SK-N-SH treated with all-trans-retinoic acid at 6 μM for 48 hours (cell line): ENCODE data around the gene ZNF783.
A peak's percentile ranks its signal among the peaks of the same experiment; 100 is the strongest.

Source experiments
- ATAC-seq: fragments of 200-7000 bp; cut with Tn5 transposase; 3 replicates; pipeline ENCODE4 v1.9.1; 2020; ENCODE audit warnings: mild to moderate bottlenecking, moderate library complexity
- ARNTL ChIP-seq: fragments of 450-650 bp; formaldehyde crosslinking; IDR thresholded peaks from 2 replicates; pipeline ENCODE4 v1.5.0; 2020; ENCODE audit warnings: low read depth, mild to moderate bottlenecking, moderate library complexity, borderline replicate concordance
- BACH2 ChIP-seq: fragments of 250-450 bp; sonication (Bioruptor Pico); IDR thresholded peaks from 2 replicates; pipeline ENCODE4 v1.9.0; 2021; ENCODE audit warnings: mild to moderate bottlenecking, borderline replicate concordance
- CREB5 ChIP-seq: fragments of 250-450 bp; sonication (Bioruptor Pico); IDR thresholded peaks from 2 replicates; pipeline ENCODE4 v1.5.1; 2020; ENCODE audit warnings: low read depth, mild to moderate bottlenecking, moderate library complexity
- CSDC2 ChIP-seq: fragments of 250-450 bp; sonication (Bioruptor Pico); IDR thresholded peaks from 2 replicates; pipeline ENCODE4 v1.5.0; 2020; ENCODE audit warnings: mild to moderate bottlenecking, moderate library complexity
- CSRNP3 ChIP-seq: fragments of 250-450 bp; sonication (Bioruptor Pico); IDR thresholded peaks from 2 replicates; pipeline ENCODE4 v1.5.1; 2021; ENCODE audit warnings: mild to moderate bottlenecking, moderate library complexity
- ESRRG ChIP-seq: fragments of 250-450 bp; sonication (Bioruptor Pico); IDR thresholded peaks from 2 replicates; pipeline ENCODE4 v1.6.1; 2021; ENCODE audit warnings: mild to moderate bottlenecking
- GLIS3 ChIP-seq: fragments of 250-450 bp; sonication (Bioruptor Pico); IDR thresholded peaks from 2 replicates; pipeline ENCODE4 v1.5.0; 2020; ENCODE audit warnings: mild to moderate bottlenecking, moderate library complexity
- ISL1 ChIP-seq: fragments of 250-450 bp; sonication (Bioruptor Pico); IDR thresholded peaks from 2 replicates; pipeline ENCODE4 v2.1.2; 2022; ENCODE audit warnings: mild to moderate bottlenecking, moderate library complexity
- OSR1 ChIP-seq: fragments of 250-450 bp; sonication (Bioruptor Pico); IDR thresholded peaks from 2 replicates; pipeline ENCODE4 v1.8.0; 2022; ENCODE audit warnings: moderate library complexity, mild to moderate bottlenecking, inconsistent platforms
- PATZ1 ChIP-seq: fragments of 250-450 bp; sonication (Bioruptor Pico); IDR thresholded peaks from 2 replicates; pipeline ENCODE4 v1.8.0; 2020; ENCODE audit warnings: mild to moderate bottlenecking, moderate library complexity, borderline replicate concordance
- POU6F1 ChIP-seq: fragments of 250-450 bp; sonication (Bioruptor Pico); IDR thresholded peaks from 2 replicates; pipeline ENCODE4 v1.8.0; 2021; ENCODE audit warnings: low read depth, mild to moderate bottlenecking, moderate library complexity, borderline replicate concordance
- RARB ChIP-seq: fragments of 250-450 bp; sonication (Bioruptor Pico); IDR thresholded peaks from 2 replicates; pipeline ENCODE4 v1.8.0; 2021; ENCODE audit warnings: mild to moderate bottlenecking, moderate library complexity
- SNAI2 ChIP-seq: fragments of 250-450 bp; sonication (Bioruptor Pico); IDR thresholded peaks from 2 replicates; pipeline ENCODE4 v1.5.0; 2020; ENCODE audit warnings: mild to moderate bottlenecking, moderate library complexity
- TOX ChIP-seq: fragments of 250-450 bp; sonication (Bioruptor Pico); IDR thresholded peaks from 2 replicates; pipeline ENCODE4 v1.8.0; 2021; ENCODE audit warnings: mild to moderate bottlenecking, moderate library complexity, borderline replicate concordance
- TSHZ2 ChIP-seq: fragments of 250-450 bp; sonication (Bioruptor Pico); IDR thresholded peaks from 2 replicates; pipeline ENCODE4 v1.5.0; 2020; ENCODE audit warnings: mild to moderate bottlenecking, moderate library complexity
- ZC3H10 ChIP-seq: fragments of 250-450 bp; sonication (Bioruptor Pico); IDR thresholded peaks from 2 replicates; pipeline ENCODE4 v1.5.1; 2021; ENCODE audit warnings: mild to moderate bottlenecking, moderate library complexity
- ZFP30 ChIP-seq: fragments of 450-650 bp; formaldehyde crosslinking; IDR thresholded peaks from 2 replicates; pipeline ENCODE4 v1.5.0; 2022; ENCODE audit warnings: mild to moderate bottlenecking, moderate library complexity
- ZNF565 ChIP-seq: fragments of 450-650 bp; formaldehyde crosslinking; conservative IDR thresholded peaks from 2 replicates; pipeline ENCODE4 v1.5.0; 2020; ENCODE audit warnings: low read depth, mild to moderate bottlenecking, moderate library complexity
- ZNF70 ChIP-seq: fragments of 450-650 bp; formaldehyde crosslinking; IDR thresholded peaks from 2 replicates; pipeline ENCODE4 v1.5.0; 2020; ENCODE audit warnings: mild to moderate bottlenecking, moderate library complexity
- ZNF8 ChIP-seq: fragments of 450-650 bp; formaldehyde crosslinking; IDR thresholded peaks from 2 replicates; pipeline ENCODE4 v1.5.0; 2020; ENCODE audit warnings: mild to moderate bottlenecking, moderate library complexity

ZNF783 gene

GRCh38 chr7:149255174-149255573 lies 6.8 kb upstream of the ZNF783 start:
- TF ChIP-seq ZNF70 (CRISPR knock-in tag) (no peak), CREB5 (CRISPR knock-in tag) (no peak), RARB (no peak), PATZ1 (CRISPR knock-in tag) (no peak), ARNTL (no peak), BACH2 (no peak), CSDC2 (CRISPR knock-in tag) (no peak), SNAI2 (CRISPR knock-in tag) (no peak), TSHZ2 (CRISPR knock-in tag) (no peak), ZNF565 (CRISPR knock-in tag) (no peak), ESRRG (CRISPR knock-in tag) (no peak), POU6F1 (no peak), OSR1 (CRISPR knock-in tag) (no peak), GLIS3 (CRISPR knock-in tag) (no peak), CSRNP3 (no peak), ISL1 (CRISPR knock-in tag) (no peak), ZC3H10 (CRISPR knock-in tag) (no peak), ZNF8 (CRISPR knock-in tag) (no peak)
- ATAC-seq = no peak

GRCh38 chr7:149256568-149256967 lies 5.4 kb upstream of the ZNF783 start:
- no peak for ATAC-seq
- no peak for TF ChIP-seq ZNF565 (CRISPR knock-in tag)

- no peak for TF ChIP-seq BACH2
- TF ChIP-seq ZNF70 (CRISPR knock-in tag) = no peak
- TF ChIP-seq RARB = no peak
- ATAC-seq = no peak; the same call in 1 of the 3 replicates
These were observed 4.8 kb upstream of the ZNF783 start for GRCh38 chr7:149257146-149257545.

GRCh38 chr7:149261316-149261828 lies 624 bp upstream of the ZNF783 start:
- ATAC-seq = peak; percentile 27
- TF ChIP-seq GLIS3 (CRISPR knock-in tag) (0 out of 2 replicates have a peak, but pooled peaks have one; percentile 28), ZNF8 (CRISPR knock-in tag) (no peak), CSDC2 (CRISPR knock-in tag) (no peak)

GRCh38 chr7:149266451-149266850 lies 4.5 kb downstream of the ZNF783 start:
- no peak for ATAC-seq
- no peak for TF ChIP-seq CSDC2 (CRISPR knock-in tag)
- TF ChIP-seq CREB5 (CRISPR knock-in tag) = no peak
- TF ChIP-seq ARNTL = no peak
- TF ChIP-seq ESRRG (CRISPR knock-in tag) = no peak
- TF ChIP-seq BACH2 = no peak
- TF ChIP-seq ZFP30 = no peak
- TF ChIP-seq RARB = no peak
- no peak for TF ChIP-seq TOX
- no peak for TF ChIP-seq ZC3H10 (CRISPR knock-in tag)
- no peak for TF ChIP-seq ZNF565 (CRISPR knock-in tag)
- TF ChIP-seq ZNF70 (CRISPR knock-in tag) = no peak
- no peak for TF ChIP-seq ISL1 (CRISPR knock-in tag)
- TF ChIP-seq POU6F1 = no peak
- TF ChIP-seq SNAI2 (CRISPR knock-in tag) = no peak
